ENCODE data around the gene GGTLC1.

- TF ChIP-seq EP300 (IDR thresholded peaks at IDR 0.05): no peak
- TF ChIP-seq, protein P1, sequence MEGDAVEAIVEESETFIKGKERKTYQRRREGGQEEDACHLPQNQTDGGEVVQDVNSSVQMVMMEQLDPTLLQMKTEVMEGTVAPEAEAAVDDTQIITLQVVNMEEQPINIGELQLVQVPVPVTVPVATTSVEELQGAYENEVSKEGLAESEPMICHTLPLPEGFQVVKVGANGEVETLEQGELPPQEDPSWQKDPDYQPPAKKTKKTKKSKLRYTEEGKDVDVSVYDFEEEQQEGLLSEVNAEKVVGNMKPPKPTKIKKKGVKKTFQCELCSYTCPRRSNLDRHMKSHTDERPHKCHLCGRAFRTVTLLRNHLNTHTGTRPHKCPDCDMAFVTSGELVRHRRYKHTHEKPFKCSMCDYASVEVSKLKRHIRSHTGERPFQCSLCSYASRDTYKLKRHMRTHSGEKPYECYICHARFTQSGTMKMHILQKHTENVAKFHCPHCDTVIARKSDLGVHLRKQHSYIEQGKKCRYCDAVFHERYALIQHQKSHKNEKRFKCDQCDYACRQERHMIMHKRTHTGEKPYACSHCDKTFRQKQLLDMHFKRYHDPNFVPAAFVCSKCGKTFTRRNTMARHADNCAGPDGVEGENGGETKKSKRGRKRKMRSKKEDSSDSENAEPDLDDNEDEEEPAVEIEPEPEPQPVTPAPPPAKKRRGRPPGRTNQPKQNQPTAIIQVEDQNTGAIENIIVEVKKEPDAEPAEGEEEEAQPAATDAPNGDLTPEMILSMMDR (IDR thresholded peaks at IDR 0.05): no peak
- no peak for TF ChIP-seq POLR2AphosphoS5 (IDR thresholded peaks at IDR 0.05)
Measured at GRCh38 chr20:24007073-24007595, 18.6 kb upstream of the GGTLC1 start.
